ENCODE results near the gene MIEF2.

The MIEF2 gene

GRCh38 chr17:18235743-18236256 is 24.7 kb upstream of the MIEF2 start:
- DNase-seq, result no peak

- DNase-seq, result no peak
Observed at GRCh38 chr17:18236494-18236893, 24.0 kb upstream of the MIEF2 start.

- no peak for DNase-seq
Observed at GRCh38 chr17:18237461-18237860, 23.0 kb upstream of the MIEF2 start.

- no peak for DNase-seq
Observed at GRCh38 chr17:18238299-18238698, 22.2 kb upstream of the MIEF2 start.

GRCh38 chr17:18240449-18240848 is 20.0 kb upstream of the MIEF2 start:
- no peak for DNase-seq

- no peak for DNase-seq
Observed at GRCh38 chr17:18241229-18241871, 19.1 kb upstream of the MIEF2 start.

GRCh38 chr17:18245038-18245776 is 15.3 kb upstream of the MIEF2 start:
- no peak for DNase-seq

GRCh38 chr17:18246109-18246725 is 14.2 kb upstream of the MIEF2 start:
- DNase-seq, result no peak

- peak; percentile 84 for DNase-seq
Observed at GRCh38 chr17:18246880-18247612, 13.4 kb upstream of the MIEF2 start.

GRCh38 chr17:18247613-18248001 is 12.9 kb upstream of the MIEF2 start:
- DNase-seq, result no peak

- DNase-seq, result peak; percentile 89
Observed at GRCh38 chr17:18248300-18248731, 12.1 kb upstream of the MIEF2 start.

- DNase-seq, result no peak
Observed at GRCh38 chr17:18248811-18249210, 11.7 kb upstream of the MIEF2 start.

GRCh38 chr17:18250259-18250658 is 10.2 kb upstream of the MIEF2 start:
- DNase-seq, result no peak

GRCh38 chr17:18250708-18251107 is 9.8 kb upstream of the MIEF2 start:
- DNase-seq, result no peak

- DNase-seq, result no peak
Observed at GRCh38 chr17:18251204-18251603, 9.3 kb upstream of the MIEF2 start.

GRCh38 chr17:18252160-18252559 is 8.3 kb upstream of the MIEF2 start:
- DNase-seq, result no peak

- no peak for DNase-seq
Observed at GRCh38 chr17:18253187-18253884, 7.1 kb upstream of the MIEF2 start.

GRCh38 chr17:18253947-18254821 is 6.3 kb upstream of the MIEF2 start:
- no peak for DNase-seq

- DNase-seq, result no peak
Observed at GRCh38 chr17:18254888-18255649, 5.4 kb upstream of the MIEF2 start.

GRCh38 chr17:18256351-18256750 is 4.1 kb upstream of the MIEF2 start:
- no peak for DNase-seq

GRCh38 chr17:18256776-18257175 is 3.7 kb upstream of the MIEF2 start:
- DNase-seq, result no peak
